Mammary epithelial cell (primary cell): ENCODE results near the gene FAH.

ENCODE experiments used
- EZH2 ChIP-seq: IDR thresholded peaks from 2 replicates; pipeline ENCODE4 v1.6.1; 2012; ENCODE audit warnings: low read length, inconsistent platforms, borderline replicate concordance
- TF ChIP-seq, protein P1 (sequence below), 2 donors: IDR thresholded peaks in 1 of 2; conservative IDR thresholded peaks in 1 of 2; 2 replicates each; pipeline ENCODE4 v1.5.1; 2011 to 2012; ENCODE audit warnings: inconsistent platforms in 2 of 2, low read length in 2 of 2, mild to moderate bottlenecking in 2 of 2, control low read depth in 1 of 2, low read depth in 1 of 2; ENCODE audit not compliant: insufficient read depth in 1 of 2; ENCODE audit errors: extremely low read depth in 1 of 2

DNA sequence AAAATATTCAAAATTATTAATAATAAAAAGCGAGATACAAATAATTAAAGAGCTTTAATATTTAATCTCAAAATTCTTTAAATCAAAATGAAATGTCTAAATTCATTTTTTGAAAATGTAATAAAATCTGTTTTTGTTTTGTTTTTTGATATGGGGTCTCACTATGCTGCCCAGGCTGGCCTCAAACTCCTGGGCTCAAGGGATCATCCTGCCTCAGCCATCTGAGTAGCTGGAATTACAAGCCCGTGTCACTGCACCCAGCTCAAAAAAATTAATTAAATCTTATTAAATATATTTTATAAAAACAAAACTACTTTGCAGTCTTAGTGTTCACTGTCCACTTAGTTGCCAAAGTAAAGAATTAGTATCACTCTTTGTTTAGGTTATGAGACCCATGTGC is 38.4 kb downstream of the FAH start:
- TF ChIP-seq, protein P1, sequence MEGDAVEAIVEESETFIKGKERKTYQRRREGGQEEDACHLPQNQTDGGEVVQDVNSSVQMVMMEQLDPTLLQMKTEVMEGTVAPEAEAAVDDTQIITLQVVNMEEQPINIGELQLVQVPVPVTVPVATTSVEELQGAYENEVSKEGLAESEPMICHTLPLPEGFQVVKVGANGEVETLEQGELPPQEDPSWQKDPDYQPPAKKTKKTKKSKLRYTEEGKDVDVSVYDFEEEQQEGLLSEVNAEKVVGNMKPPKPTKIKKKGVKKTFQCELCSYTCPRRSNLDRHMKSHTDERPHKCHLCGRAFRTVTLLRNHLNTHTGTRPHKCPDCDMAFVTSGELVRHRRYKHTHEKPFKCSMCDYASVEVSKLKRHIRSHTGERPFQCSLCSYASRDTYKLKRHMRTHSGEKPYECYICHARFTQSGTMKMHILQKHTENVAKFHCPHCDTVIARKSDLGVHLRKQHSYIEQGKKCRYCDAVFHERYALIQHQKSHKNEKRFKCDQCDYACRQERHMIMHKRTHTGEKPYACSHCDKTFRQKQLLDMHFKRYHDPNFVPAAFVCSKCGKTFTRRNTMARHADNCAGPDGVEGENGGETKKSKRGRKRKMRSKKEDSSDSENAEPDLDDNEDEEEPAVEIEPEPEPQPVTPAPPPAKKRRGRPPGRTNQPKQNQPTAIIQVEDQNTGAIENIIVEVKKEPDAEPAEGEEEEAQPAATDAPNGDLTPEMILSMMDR (conservative IDR thresholded peaks at IDR 0.05 in 1 of 2, IDR thresholded peaks at IDR 0.05 in 1 of 2; ENCODE audit: extremely low read depth in 1 of 2, insufficient read depth in 1 of 2, low read depth in 1 of 2, low read length in 2 of 2) = no peak
- no peak for TF ChIP-seq EZH2
